ENCODE measurements around the gene MS4A18. TPM values are rescaled to one million over a fixed set of nuclear protein-coding genes. Genes with fewer than 3 reads are reported as not detected.

The MS4A18 gene
- total RNA-seq, 1 donor from 2014 or later: not detected

GRCh38 chr11:60717956-60718355, 6.6 kb upstream of the MS4A18 start:
- H3K4me3 ChIP-seq (ENCODE audit: low read depth, low read length): no peak overlapping the region
- no peak for DNase-seq (ENCODE audit: low read depth)
- TF ChIP-seq CTCF (conservative IDR thresholded peaks at IDR 0.05; ENCODE audit: low read depth, low read length): no peak

- no peak overlapping the region for H3K4me3 ChIP-seq (ENCODE audit: low read depth, low read length)
- DNase-seq (ENCODE audit: low read depth): no peak
- TF ChIP-seq CTCF (conservative IDR thresholded peaks at IDR 0.05; ENCODE audit: low read depth, low read length): no peak
Observed at GRCh38 chr11:60718524-60719316, 5.8 kb upstream of the MS4A18 start.

GRCh38 chr11:60719391-60719790, 5.1 kb upstream of the MS4A18 start:
- no peak for DNase-seq (ENCODE audit: low read depth)
- TF ChIP-seq CTCF (conservative IDR thresholded peaks at IDR 0.05; ENCODE audit: low read depth, low read length): no peak
- no peak overlapping the region for H3K4me3 ChIP-seq (ENCODE audit: low read depth, low read length)

GRCh38 chr11:60720460-60720859, 4.1 kb upstream of the MS4A18 start:
- TF ChIP-seq CTCF (conservative IDR thresholded peaks at IDR 0.05; ENCODE audit: low read depth, low read length): no peak
- DNase-seq (ENCODE audit: low read depth): no peak
- H3K4me3 ChIP-seq (ENCODE audit: low read depth, low read length): no peak overlapping the region

DNA sequence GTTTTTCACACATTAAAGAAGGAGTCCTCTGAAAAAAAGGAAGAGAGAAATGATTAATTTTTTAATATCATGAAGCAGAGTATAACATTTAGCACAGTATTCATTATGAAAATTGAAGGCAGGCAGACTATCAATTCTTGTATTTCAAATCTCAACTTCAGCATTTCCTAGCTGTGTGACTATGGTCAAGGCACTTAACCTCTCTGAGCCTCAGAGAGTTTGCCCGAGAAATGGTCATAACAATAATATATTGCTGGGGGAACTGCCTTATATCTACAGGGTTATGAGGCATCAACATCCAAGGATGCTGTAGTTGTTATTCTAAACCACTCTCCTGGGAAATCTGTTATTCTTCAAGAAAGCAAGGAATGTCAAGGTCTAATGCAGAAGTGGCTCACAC, 1.1 kb downstream of the MS4A18 start:
- H3K4me3 ChIP-seq (ENCODE audit: low read depth, low read length): no peak overlapping the region
- DNase-seq (ENCODE audit: low read depth): no peak
- TF ChIP-seq CTCF (conservative IDR thresholded peaks at IDR 0.05; ENCODE audit: low read depth, low read length): no peak

DNA sequence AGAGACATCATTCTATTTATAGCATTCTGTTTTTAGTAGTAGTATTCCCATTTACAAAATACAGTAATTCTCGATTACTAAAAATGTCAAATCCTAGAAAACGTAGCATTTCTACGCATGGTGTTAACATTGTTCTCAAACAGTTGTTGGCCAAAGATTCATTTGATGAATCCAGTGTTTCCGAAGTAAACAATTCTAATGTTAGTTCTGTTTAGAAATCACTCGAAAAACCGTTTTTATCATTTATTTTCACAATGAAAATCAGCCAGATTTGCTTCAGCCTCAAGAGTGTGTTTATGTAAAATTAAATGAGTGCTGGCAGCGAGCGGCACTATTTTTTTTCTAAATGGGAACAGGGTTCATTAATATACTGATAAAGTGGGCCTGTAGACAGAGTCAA, 7.1 kb downstream of the MS4A18 start:
- DNase-seq (ENCODE audit: low read depth): no peak
- no peak for TF ChIP-seq CTCF (conservative IDR thresholded peaks at IDR 0.05; ENCODE audit: low read depth, low read length)
- no peak overlapping the region for H3K4me3 ChIP-seq (ENCODE audit: low read depth, low read length)

GRCh38 chr11:60734279-60734678, 9.8 kb downstream of the MS4A18 start:
- no peak for TF ChIP-seq CTCF (conservative IDR thresholded peaks at IDR 0.05; ENCODE audit: low read depth, low read length)
- no peak overlapping the region for H3K4me3 ChIP-seq (ENCODE audit: low read depth, low read length)
- no peak for DNase-seq (ENCODE audit: low read depth)

All from epithelial cell of proximal tubule (primary cell).